HG03432 (cell line): ENCODE results near the gene EXOC3L1.

Source experiments
- ATAC-seq: cut with Tn5 transposase; IDR thresholded peaks from one replicate; pipeline ENCODE4 v1.9.1; 2021; ENCODE audit warnings: mild to moderate bottlenecking, moderate library complexity; ENCODE audit not compliant: unreplicated experiment

Gene EXOC3L1

GRCh38 chr16:67183627-67184452 is 6.1 kb downstream of the EXOC3L1 start, which contains the start of gene MATCAP1:
TSS of gene MATCAP1 (minus strand) at chr16:67183963. CDS start at chr16:67180610, 3,353 bp downstream.
- ATAC-seq, result peak; percentile 92

GRCh38 chr16:67183284-67183626 is 6.7 kb downstream of the EXOC3L1 start:
- ATAC-seq, result no peak

GRCh38 chr16:67182288-67182687 is 7.6 kb downstream of the EXOC3L1 start:
- ATAC-seq, result no peak

- no peak for ATAC-seq
Observed at GRCh38 chr16:67181346-67181745, 8.6 kb downstream of the EXOC3L1 start.

DNA sequence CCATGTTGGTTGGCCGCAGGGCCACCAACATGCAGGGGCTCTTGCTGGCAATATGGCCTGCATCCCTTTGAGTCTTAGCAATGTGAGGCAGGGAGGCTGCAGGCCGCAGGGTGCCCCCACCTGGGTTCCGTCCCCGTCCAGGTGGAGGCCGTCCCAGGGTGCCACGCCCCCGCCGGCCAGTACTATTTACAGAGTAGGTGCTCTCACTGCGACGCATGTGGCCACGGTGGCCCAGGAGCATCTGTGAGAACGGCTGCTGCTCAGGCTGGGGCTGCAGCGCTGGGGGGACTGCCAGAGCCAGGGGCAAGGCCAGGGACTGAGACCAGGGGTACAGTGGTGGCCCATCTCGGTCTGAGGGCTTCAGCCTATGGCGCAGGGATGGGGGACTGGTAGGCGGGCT is 9.8 kb downstream of the EXOC3L1 start:
- ATAC-seq, result no peak

DNA sequence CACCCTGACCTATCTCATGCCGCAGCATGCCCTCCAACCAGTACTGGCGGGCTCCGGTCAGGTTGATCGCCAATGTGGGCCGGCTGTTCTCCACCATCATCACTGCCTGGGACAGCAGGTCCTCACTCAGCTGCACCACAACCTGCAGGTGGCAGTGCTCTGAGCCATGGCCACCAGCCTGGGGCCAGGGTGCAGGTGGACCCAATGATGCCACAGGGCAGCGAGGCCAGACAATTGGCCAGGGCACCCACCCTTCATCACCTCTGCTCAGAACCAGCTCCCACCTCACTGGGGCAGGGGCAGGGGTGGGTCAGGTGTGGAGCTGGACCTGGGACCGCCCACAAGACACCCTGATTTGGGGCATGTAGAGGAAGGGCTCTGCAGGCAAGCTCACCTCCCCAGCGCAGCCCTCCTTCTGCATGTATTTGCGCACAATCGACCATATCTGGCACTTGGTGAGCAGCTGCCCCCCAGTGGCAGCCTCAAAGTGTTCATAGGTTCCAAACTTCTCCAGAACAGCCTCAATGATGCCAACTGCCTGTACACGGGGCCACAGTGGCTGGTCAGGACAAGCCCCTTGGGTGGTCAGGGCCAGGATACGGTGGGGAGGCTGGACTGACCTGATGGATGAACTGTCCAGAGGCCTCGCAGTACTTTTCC is 10.4 kb downstream of the EXOC3L1 start:
- no peak for ATAC-seq

DNA sequence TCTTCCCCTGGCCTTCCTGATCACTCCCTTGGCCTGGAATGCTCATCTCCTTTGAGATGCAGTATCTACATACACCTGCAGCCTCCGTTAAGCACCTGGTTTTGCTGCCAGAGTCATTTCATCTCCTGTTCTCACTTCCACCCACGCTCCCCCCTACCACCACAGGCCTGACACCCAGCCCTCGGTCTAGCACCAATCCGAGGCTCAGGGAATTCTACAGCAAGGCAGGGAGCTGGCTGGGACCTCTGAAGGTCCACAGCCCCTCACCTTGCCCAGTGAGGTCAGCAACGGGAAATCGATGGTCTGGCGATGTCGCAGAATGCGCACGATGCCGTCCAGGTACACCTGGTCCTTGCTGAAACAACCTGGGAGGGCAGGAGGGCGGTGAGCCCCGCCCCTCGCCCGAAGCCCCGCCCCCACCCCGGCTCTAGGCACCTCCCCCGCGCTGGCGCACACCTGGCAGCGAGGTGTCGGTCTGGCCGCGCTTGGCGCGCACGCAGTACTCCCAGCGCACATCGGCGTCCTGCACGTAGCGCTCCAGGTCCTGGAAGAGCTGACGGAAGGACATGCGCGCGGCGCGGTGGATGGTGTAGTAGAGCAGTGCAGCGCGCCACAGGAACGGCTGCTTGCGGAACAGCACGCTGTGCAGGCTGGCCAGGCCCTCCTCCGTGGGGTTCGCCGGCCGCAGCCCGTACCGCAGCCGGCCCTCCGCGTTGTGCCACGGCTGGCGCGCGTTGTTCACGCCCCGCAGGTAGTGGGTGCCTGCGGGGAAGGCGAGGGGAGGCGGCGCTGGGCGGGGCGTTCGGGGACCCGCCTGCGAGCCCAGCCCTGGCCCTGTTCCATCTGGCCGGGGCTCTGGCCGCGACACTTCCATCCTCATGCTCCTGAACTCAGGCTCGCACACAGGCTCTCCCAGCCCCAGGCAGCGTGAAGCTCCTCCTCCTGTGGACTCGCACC is 11.9 kb downstream of the EXOC3L1 start:
- no peak for ATAC-seq

DNA sequence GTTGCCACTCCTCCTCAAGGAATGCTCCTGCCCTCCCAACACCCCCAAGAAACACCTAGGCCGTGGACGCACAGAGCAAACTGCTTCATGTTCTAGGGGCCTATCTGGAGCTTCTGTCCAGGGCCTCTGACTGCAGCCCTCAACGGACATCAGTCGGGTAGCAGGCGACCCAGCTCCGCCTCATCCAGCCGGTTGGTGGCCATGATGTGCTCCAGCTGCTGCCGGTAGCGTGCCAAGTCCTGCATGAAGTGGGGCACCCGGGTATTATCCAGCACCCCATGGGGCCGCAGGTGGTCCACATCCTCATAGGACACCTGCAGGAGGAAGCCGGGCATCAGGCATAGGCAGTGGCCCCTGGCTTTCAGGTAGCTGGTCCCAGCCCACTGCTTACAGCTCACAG is 13.3 kb downstream of the EXOC3L1 start:
- no peak for ATAC-seq

- no peak for ATAC-seq
Observed at GRCh38 chr16:67174706-67175231, 15.2 kb downstream of the EXOC3L1 start.

- ATAC-seq, result peak; percentile 43
Observed at GRCh38 chr16:67173808-67174705, 15.9 kb downstream of the EXOC3L1 start.

DNA sequence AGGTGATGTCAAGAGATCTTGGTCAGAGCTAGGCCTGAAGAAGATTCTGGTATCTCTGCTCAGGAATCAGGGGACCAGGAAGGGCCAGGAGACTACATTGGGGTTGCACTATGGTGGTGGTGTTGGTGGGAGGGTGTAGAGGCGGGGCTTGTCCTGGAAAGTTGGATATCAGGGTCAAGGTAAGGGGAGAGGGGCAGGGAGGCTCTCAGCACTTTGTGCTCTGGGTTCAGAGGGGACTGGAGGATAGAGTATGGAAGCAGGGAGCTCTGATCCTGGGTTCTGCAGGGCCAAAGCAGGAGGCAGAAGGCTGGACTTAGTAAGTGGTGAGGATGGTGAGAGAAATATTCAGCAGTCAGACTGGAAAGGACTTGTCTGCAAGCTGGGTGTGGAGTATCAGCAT is 16.6 kb downstream of the EXOC3L1 start:
- no peak for ATAC-seq

- ATAC-seq, result no peak
Observed at GRCh38 chr16:67170949-67171649, 18.8 kb downstream of the EXOC3L1 start.

DNA sequence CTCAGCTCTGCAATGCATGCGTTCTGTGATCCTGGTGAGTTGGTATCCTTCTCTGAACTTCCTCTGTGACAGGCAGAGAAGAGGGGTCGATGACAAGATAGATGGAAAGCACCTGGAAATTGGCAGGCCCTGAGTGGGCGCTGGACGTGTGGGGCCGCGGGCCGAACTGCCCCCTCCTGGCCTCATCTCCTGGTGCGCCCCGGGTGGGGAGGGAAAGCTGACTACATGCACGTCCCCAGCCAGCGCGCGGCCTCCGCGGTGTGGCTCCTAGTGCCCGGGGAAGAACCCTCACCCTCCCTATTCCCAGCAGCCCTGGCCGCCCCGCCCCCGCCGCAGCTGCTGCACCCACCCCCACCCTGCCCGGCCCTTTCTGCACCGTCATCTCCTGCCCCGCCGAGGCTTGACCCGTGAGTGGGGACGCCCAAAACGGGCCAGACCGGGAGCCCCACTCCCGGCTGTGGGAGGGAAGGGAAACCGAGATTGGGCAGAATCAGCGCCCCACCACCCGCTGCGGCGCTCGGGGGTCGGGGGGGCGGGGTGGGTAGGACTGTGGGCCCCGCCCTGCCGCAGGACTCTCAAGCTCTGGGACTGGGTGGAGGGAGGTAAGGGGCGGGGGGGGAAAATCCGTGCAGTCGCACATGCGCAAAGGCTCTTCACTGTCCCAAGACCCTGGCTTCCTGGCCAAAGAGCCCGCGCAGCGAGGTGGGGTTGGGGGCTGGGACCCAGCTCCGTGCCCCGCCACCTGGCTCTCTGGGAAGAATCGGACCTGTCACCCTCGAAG is 19.6 kb downstream of the EXOC3L1 start, which contains the start of gene NOL3:
NOL3 (plus strand) TSS at position 371 of the 781 bp plus-strand sequence.
- peak; percentile 48 for ATAC-seq

- ATAC-seq, result no peak
Observed at GRCh38 chr16:67169642-67170167, 20.2 kb downstream of the EXOC3L1 start.

DNA sequence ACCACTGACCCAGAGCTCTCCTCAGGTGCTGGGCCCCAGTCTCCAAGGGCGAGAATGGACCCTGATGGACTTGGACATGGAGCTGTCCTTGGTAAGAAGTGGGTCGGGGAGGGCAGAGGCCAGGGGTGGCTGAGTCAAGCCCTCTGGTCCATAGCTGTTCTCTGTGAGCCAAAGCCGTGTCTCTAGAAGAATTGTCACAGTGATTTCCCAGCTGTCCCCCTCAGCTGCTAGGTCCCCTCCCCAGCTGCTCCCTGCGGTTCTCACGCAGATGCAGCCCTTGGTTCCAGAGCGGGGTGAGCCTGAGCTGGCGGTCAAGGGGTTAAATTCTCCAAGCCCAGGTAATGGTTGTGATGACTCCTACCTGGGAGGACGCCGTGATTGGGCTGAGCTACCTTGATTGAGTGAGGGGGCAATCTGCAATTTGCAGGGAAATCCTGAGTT is 20.9 kb downstream of the EXOC3L1 start:
- no peak for ATAC-seq

DNA sequence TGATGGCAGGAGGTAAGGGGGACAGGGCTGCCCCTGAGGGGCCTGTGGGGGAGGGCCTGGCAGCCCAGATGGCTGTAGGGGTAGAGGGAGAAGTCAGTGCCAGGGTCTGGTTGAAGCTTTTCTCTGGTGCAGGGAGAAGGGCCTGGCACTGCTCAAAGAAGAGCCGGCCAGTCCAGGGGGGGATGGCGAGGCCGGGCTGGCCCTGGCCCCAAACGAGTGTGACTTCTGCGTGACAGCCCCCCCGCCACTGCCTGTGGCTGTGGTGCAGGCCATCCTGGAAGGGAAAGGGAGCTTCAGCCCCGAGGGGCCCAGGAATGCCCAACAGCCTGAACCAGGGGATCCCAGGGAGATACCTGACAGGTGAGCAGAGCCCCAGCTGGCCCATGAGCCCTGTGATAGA is 22.3 kb downstream of the EXOC3L1 start:
- ATAC-seq, result no peak

DNA sequence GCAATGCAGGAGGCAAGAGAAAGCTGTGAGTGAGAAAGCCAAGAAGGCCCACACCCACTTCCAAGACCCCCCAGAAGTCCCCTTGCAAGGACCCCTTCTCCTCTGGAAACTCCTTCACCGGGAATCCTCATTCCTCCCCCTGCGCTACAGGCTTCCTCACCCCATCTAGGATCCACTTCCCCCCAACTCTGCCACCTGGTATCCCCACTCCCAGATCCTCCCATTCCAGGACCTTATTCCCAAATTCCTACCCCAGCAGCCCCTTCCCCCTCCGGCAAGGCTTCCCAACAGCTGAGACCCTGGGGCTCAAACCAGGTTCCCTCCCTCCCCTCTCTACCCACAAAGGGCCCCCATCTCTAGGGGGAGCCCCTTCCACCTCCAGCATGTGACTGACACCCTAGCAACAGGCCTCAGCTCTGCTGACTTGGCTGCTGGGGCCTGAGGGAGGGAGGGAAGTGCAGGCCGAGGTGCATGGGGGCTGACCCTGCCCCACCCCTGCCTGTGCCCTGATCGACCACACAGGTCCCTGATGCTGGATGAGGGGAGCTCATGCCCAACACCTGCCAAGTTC is 23.3 kb downstream of the EXOC3L1 start:
- no peak for ATAC-seq

- ATAC-seq, result no peak
Observed at GRCh38 chr16:67166110-67166547, 23.8 kb downstream of the EXOC3L1 start.
